Activated CD4-positive, alpha-beta T cell treated with anti-CD3 and anti-CD28 coated beads for 36 hours (primary cell): ENCODE results near the gene NXN. TPM values are rescaled to one million over a fixed set of nuclear protein-coding genes. Genes with fewer than 3 reads are reported as not detected.
"Not testable (repeated sequence)": the region's sequence is repeated elsewhere in the genome, so short reads cannot be mapped to it uniquely, and the experiment has no call there.

ENCODE experiments used
- ATAC-seq: fragments of 200-7000 bp; cut with Tn5 transposase; one replicate; pipeline ENCODE4 v1.10.0; 2021; ENCODE audit warnings: mild to moderate bottlenecking, moderate library complexity
- CTCF ChIA-PET: fragments of 350-600 bp; sonication (Branson Sonifier 250); formaldehyde crosslinking; loops from one replicate; lab custom pipeline; 2021; ENCODE audit warnings: antibody characterized with exemption; lab: Charles Lee
- POLR2A ChIA-PET: fragments of 350-600 bp; sonication (Branson Sonifier 250); formaldehyde crosslinking; loops from one replicate; lab custom pipeline; 2021; ENCODE audit warnings: antibody characterized with exemption, inconsistent platforms; lab: Charles Lee
- DNase-seq: peaks from one replicate; pipeline ENCODE4 v3.0.0-alpha.2; 2020
- H3K27ac Mint-ChIP-seq: one replicate; pipeline ENCODE4 v1.8.0; 2021; ENCODE audit warnings: mixed read lengths
- H3K27me3 Mint-ChIP-seq: one replicate; pipeline ENCODE4 v1.8.0; 2021; ENCODE audit warnings: mixed read lengths
- H3K36me3 Mint-ChIP-seq: one replicate; pipeline ENCODE4 v1.8.0; 2021; ENCODE audit warnings: low read depth, mixed read lengths
- H3K4me1 Mint-ChIP-seq: one replicate; pipeline ENCODE4 v1.8.0; 2021; ENCODE audit warnings: mixed read lengths
- H3K4me3 Mint-ChIP-seq: one replicate; pipeline ENCODE4 v1.8.0; 2021; ENCODE audit warnings: mild to moderate bottlenecking, moderate library complexity, mixed read lengths
- H3K9me3 Mint-ChIP-seq: one replicate; pipeline ENCODE4 v1.8.0; 2021; ENCODE audit warnings: low read depth, mixed read lengths
- intact Hi-C, 2 experiments: fragments of 100-400 bp; cut with DNase I in 1 of 2; cut with micrococcal nuclease in 1 of 2; formaldehyde crosslinking; loops; one replicate each; pipeline versions ENCODE4 v1.14.2 to v1.15.1; 2022 to 2024; cut with DNase I, micrococcal nuclease
- total RNA-seq, 2 experiments: library from RNA; stranded (reverse); gene quantifications; one replicate each; pipeline ENCODE4 v1.2.3, GENCODE V29; 2021

The NXN gene
- total RNA-seq, 2 experiments from 2014 or later: 0.93 to 1.4 TPM

DNA sequence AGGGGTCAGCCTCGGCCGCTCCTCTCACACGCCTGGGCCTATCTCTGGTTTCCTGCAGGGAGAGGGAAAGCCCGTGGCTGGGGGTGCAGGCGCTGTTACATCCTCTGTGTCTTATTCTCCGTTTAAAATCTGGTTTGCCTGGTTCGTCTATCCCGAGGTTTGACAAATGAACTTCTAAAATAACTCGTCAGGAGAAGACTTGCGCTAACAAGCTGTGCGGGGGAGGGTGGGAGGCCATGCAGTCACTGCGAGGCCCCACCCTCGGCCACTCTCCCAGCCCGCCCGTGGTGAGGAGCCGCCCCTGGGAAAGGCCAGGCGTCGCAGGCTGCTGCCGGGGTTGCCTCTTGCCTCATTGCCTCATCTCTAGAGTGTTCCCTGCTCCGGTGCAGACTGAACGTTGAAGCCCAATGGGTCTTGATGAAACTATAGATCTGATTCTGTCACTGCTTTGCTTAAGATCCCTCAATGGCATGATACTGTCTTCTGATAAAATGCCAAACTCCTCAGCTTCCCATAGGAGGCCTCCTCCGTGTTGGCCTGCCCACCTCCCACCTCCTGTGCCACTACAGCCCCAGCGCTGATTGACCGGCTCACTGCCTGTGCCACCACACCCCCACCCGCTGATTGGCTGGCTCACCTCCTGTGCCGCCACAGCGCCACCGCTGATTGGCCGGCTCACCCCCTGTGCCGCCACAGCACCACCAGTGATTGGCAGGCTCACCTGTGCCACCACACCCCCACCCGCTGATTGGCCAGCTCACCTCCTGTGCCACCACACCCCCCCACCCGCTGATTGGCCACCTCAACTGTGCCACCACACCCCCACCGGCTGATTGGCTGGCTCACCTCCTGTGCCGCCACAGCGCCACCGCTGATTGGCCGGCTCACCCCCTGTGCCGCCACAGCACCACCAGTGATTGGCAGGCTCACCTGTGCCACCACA is 189.4 kb downstream of the NXN start:
- H3K27me3 Mint-ChIP-seq, ATAC-seq, H3K4me3 Mint-ChIP-seq, H3K27ac Mint-ChIP-seq, DNase-seq, H3K4me1 Mint-ChIP-seq, H3K9me3 Mint-ChIP-seq, CTCF ChIA-PET, POLR2A ChIA-PET: not testable (repeated sequence)
- peaks cover 25% of the 10 kb centered on the region for H3K36me3 Mint-ChIP-seq
- intact Hi-C loops: loop anchor here in 1 of 2 experiments (1.0 kb wide), 1 partner anchor 25 kb away; no protein-coding TSS in a partner anchor

- CTCF ChIA-PET: interaction anchor here (0.8 kb wide), 1 partner anchor 267 kb away, joined by 3 read pairs; no protein-coding TSS in a partner anchor
- no peak overlapping the region for H3K4me3 Mint-ChIP-seq
- intact Hi-C loops: no loop called here
- no peak for ATAC-seq
- no peaks in the 10 kb centered on the region for H3K27me3 Mint-ChIP-seq
- no peak for DNase-seq
- POLR2A ChIA-PET: no interaction called here
- peaks cover 25% of the 10 kb centered on the region for H3K36me3 Mint-ChIP-seq
- H3K9me3 Mint-ChIP-seq: no peaks in the 10 kb centered on the region
- peaks cover 7% of the 10 kb centered on the region for H3K4me1 Mint-ChIP-seq
- H3K27ac Mint-ChIP-seq: no peak overlapping the region
Measured at GRCh38 chr17:789160-789840, 190.3 kb downstream of the NXN start.

DNA sequence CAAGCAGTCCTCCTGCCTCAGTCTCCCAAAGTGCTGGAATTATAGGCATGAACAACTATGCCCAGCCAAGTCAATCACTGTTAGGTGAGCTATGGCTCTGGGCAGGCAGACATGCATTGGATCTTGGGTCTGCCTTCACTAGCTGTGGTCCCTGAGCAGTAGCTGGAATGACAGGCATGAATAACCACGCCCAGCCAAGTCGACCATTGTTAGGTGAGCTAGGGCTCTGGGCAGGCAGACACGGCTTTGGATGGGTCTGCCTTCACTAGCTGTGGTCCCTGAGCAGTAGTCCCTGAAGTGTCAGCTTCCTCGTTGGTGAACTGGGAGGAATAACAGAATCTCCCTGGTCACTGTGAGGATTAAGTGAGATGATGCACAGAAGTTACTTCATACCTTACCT is 191.0 kb downstream of the NXN start:
- H3K36me3 Mint-ChIP-seq: peaks cover 28% of the 10 kb centered on the region
- H3K4me3 Mint-ChIP-seq: no peak overlapping the region
- intact Hi-C loops: no loop called here
- H3K27me3 Mint-ChIP-seq: no peaks in the 10 kb centered on the region
- no peak overlapping the region for H3K27ac Mint-ChIP-seq
- no peaks in the 10 kb centered on the region for H3K9me3 Mint-ChIP-seq
- DNase-seq (no peak), ATAC-seq (no peak)
- CTCF ChIA-PET: interaction anchor here (0.8 kb wide), 1 partner anchor 268 kb away, joined by 3 read pairs; no protein-coding TSS in a partner anchor
- peaks cover 15% of the 10 kb centered on the region for H3K4me1 Mint-ChIP-seq
- POLR2A ChIA-PET: interaction anchor here (0.7 kb wide), 1 partner anchor 8 kb away, joined by 8 read pairs; no protein-coding TSS in a partner anchor

- Mint-ChIP-seq H3K27ac (no peak overlapping the region), H3K9me3 (no peaks in the 10 kb centered on the region), H3K4me3 (no peak overlapping the region), H3K4me1 (peaks cover 22% of the 10 kb centered on the region), H3K36me3 (peaks cover 30% of the 10 kb centered on the region), H3K27me3 (no peaks in the 10 kb centered on the region)
- intact Hi-C loops: no loop called here
- ChIA-PET CTCF (no interaction called here), POLR2A (interaction anchor here (0.7 kb wide), 1 partner anchor 8 kb away, joined by 8 read pairs; no protein-coding TSS in a partner anchor)
- DNase-seq (no peak), ATAC-seq (no peak)
Measured at GRCh38 chr17:787641-788221, 191.8 kb downstream of the NXN start.

- not testable (repeated sequence) for H3K27me3 Mint-ChIP-seq
- CTCF ChIA-PET: interaction anchor here (1.0 to 1.4 kb wide), 2 partner anchors 9 to 195 kb away, joined by 3 to 6 read pairs; no protein-coding TSS in a partner anchor
- H3K4me1 Mint-ChIP-seq: peaks cover 31% of the 10 kb centered on the region
Measured at GRCh38 chr17:785901-786300, 193.7 kb downstream of the NXN start.

GRCh38 chr17:784143-784542 is 195.4 kb downstream of the NXN start:
- DNase-seq: peak; percentile 19
- CTCF ChIA-PET: interaction anchor here (0.6 kb wide), 1 partner anchor 319 kb away, joined by 3 read pairs; no protein-coding TSS in a partner anchor
- H3K4me1 Mint-ChIP-seq: peaks cover 35% of the 10 kb centered on the region

More at GRCh38 chr17:785901-786300, 193.7 kb downstream of the NXN start:
- ATAC-seq, H3K27ac Mint-ChIP-seq, intact Hi-C loops, POLR2A ChIA-PET, H3K4me3 Mint-ChIP-seq, H3K9me3 Mint-ChIP-seq, DNase-seq: not testable (repeated sequence)
- H3K36me3 Mint-ChIP-seq: peaks cover 21% of the 10 kb centered on the region

GRCh38 chr17:781805-782731 is 197.5 kb downstream of the NXN start, which contains the start of the genes GLOD4 and MRM3:
TSS of gene GLOD4 (minus strand) at chr17:782280. CDS start at chr17:782255, 25 bp downstream.
TSS of gene MRM3 (plus strand) at chr17:782353. CDS start at chr17:782379, 26 bp downstream.
- peak; percentile 89 for ATAC-seq
- H3K4me3 Mint-ChIP-seq: peak within 1 kb of the TSS; percentile 97
- ChIA-PET POLR2A (interaction anchor here (0.8 to 1.4 kb wide), 2 partner anchors 29 to 199 kb away, joined by 4 to 5 read pairs; no protein-coding TSS in a partner anchor), CTCF (interaction anchor here (0.6 to 4.1 kb wide), 12 partner anchors 9 to 215 kb away, joined by 3 to 19 read pairs (median 3); partner anchors contain the start of genes NXN and TIMM22)
- H3K9me3 Mint-ChIP-seq: no peaks in the 10 kb centered on the region
- intact Hi-C loops: loop anchor here (1.0 to 5.0 kb wide), 7 partner anchors 30 to 372 kb away; partner anchors contain the start of genes GEMIN4 (in 1 of the 2), NXN (in 1 of the 2), TIMM22 (in 1 of the 2) and TLCD3A (in 1 of the 2)
- DNase-seq: peak; percentile 96
- peak within 1 kb of the TSS; percentile 96 for H3K27ac Mint-ChIP-seq
- no peaks in the 10 kb centered on the region for H3K27me3 Mint-ChIP-seq
- H3K36me3 Mint-ChIP-seq: peaks cover 29% of the 10 kb centered on the region
- peaks cover 35% of the 10 kb centered on the region for H3K4me1 Mint-ChIP-seq

More at GRCh38 chr17:784143-784542, 195.4 kb downstream of the NXN start:
- no peaks in the 10 kb centered on the region for H3K27me3 Mint-ChIP-seq
- H3K27ac Mint-ChIP-seq: peak overlapping the region; percentile 76
- peak; percentile 47 for ATAC-seq
- intact Hi-C loops: loop anchor here in 1 of 2 experiments (5.0 kb wide), 1 partner anchor 213 kb away; the partner anchor contains the start of gene TIMM22
- peaks cover 15% of the 10 kb centered on the region for H3K36me3 Mint-ChIP-seq
- peak overlapping the region; percentile 97 for H3K4me3 Mint-ChIP-seq
- POLR2A ChIA-PET: interaction anchor here (0.6 to 0.7 kb wide), 3 partner anchors 11 to 698 kb away, joined by 3 to 7 read pairs (median 3); no protein-coding TSS in a partner anchor
- no peaks in the 10 kb centered on the region for H3K9me3 Mint-ChIP-seq

DNA sequence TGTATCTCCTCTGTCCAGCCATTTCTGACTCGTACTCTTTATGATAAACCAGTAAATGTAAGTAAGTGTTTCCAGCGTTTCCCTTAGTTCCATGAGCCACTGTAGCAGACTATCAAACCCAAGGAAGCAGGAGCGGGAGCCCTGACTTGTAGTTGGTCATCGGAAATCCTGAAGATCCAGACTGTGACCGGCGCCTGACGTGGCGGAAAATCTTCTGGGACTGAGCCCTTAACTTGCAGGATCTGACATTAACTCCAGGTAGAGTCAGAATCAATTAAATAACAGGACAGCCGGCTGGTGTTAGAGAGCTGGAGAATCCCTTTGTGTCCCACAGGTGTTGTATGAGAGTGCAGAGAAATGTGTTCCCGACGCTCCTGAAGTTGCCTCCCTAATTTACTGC is 201.5 kb downstream of the NXN start:
- Mint-ChIP-seq H3K36me3 (peaks cover 55% of the 10 kb centered on the region), H3K27ac (no peak overlapping the region), H3K4me1 (peaks cover 30% of the 10 kb centered on the region), H3K9me3 (no peaks in the 10 kb centered on the region), H3K4me3 (no peak overlapping the region), H3K27me3 (no peaks in the 10 kb centered on the region)
- ChIA-PET POLR2A (no interaction called here), CTCF (interaction anchor here (0.6 to 1.2 kb wide), 2 partner anchors 9 to 76 kb away, joined by 3 read pairs; no protein-coding TSS in a partner anchor)
- intact Hi-C loops: no loop called here
- ATAC-seq: no peak
- no peak for DNase-seq

DNA sequence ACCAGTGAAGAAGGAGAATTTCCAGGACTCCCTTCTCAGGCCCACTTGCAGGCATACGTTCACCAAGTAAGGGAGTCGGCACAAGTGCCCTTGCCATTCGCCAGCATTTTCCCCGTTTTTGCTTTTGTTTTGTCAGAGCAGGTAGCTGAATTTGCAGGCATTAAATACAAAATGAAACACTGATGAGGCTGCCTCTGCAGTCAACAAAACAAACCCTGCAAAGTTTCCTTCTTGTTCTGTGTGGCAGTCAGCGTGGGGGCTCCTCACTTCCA is 205.3 kb downstream of the NXN start:
- H3K4me1 Mint-ChIP-seq: peaks cover 19% of the 10 kb centered on the region
- H3K27ac Mint-ChIP-seq: peak overlapping the region; percentile 81
- ChIA-PET POLR2A (no interaction called here), CTCF (interaction anchor here (1.3 kb wide), 1 partner anchor 10 kb away, joined by 4 read pairs; no protein-coding TSS in a partner anchor)
- peaks cover 75% of the 10 kb centered on the region for H3K36me3 Mint-ChIP-seq
- ATAC-seq (no peak), DNase-seq (no peak)
- H3K4me3 Mint-ChIP-seq: peak overlapping the region; percentile 26
- no peaks in the 10 kb centered on the region for H3K9me3 Mint-ChIP-seq
- intact Hi-C loops: no loop called here
- H3K27me3 Mint-ChIP-seq: no peaks in the 10 kb centered on the region
